ENCODE measurements around the gene CD8B.

CD8B gene

DNA sequence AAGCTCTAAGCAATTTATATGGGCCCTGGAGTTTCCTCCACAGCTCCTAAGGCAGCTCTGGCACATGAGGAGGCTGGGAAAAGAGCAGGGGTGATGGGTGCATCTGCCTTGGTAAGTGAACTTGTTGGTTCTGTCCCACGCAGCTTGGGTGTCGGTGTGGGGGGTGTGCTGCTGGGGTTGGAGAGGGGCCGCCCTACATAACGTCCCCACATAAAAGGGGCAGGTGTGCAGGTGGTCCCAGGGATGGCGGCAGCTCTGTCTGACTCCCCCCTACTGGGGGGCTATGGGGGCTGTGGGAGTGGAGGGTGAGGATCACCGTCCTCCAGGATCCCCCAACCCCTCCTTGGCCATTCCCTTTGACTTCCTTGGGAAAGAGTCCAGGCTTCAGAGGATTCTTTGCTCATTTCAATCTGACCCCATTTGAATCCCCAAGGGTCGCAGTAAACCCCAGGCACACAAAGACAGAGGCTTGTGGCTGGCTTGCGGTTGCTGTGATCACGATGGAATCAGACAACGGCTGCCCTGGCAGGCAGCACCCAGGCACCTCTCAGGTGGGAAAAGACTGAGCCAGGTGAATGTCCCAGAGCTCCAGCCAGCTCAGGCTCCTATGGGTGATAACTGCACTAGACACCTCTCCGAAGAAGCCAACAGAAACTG lies 36.5 kb downstream of the CD8B start:
- DNase-seq (ENCODE audit: extremely low read depth, low read depth), result no peak

DNA sequence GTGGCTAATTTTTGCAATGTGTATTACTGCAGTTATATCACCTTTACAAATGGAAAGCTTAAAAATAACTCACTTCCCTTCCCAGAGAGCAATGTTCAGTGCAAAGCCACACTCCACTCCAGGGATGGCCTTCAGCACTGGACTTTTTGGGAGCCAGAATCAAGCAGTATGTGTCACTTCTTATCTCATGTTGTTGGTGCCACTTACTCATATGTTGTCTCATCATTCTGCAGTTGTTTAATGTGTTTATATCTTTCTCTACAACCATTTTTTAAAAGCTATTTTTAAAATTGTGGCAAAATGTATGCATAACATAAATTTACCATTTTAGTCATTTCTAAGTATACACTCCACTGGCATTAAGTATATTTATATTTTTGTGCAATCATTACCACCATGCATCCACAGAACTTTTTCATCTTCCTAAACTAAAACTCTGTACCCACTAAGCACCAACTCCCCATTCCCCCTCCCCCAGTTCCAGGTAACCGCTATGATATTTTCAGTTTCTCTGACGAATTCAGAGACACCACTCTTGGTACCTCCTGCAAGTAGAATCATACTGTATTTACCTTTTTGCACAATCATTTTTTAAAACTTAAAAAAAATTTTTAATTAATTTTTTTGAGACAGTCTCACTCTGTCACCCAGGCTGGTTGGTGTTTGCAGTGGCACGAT lies 38.9 kb downstream of the CD8B start:
- DNase-seq (ENCODE audit: extremely low read depth, low read depth), result no peak
- TF ChIP-seq, protein P1, sequence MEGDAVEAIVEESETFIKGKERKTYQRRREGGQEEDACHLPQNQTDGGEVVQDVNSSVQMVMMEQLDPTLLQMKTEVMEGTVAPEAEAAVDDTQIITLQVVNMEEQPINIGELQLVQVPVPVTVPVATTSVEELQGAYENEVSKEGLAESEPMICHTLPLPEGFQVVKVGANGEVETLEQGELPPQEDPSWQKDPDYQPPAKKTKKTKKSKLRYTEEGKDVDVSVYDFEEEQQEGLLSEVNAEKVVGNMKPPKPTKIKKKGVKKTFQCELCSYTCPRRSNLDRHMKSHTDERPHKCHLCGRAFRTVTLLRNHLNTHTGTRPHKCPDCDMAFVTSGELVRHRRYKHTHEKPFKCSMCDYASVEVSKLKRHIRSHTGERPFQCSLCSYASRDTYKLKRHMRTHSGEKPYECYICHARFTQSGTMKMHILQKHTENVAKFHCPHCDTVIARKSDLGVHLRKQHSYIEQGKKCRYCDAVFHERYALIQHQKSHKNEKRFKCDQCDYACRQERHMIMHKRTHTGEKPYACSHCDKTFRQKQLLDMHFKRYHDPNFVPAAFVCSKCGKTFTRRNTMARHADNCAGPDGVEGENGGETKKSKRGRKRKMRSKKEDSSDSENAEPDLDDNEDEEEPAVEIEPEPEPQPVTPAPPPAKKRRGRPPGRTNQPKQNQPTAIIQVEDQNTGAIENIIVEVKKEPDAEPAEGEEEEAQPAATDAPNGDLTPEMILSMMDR (IDR thresholded peaks at IDR 0.05; ENCODE audit: low read depth, low read length), result no peak

More for the DNA sequence above, 36.5 kb downstream of the CD8B start:
- TF ChIP-seq, protein P1 (IDR thresholded peaks at IDR 0.05; ENCODE audit: low read depth, low read length), result no peak

DNA sequence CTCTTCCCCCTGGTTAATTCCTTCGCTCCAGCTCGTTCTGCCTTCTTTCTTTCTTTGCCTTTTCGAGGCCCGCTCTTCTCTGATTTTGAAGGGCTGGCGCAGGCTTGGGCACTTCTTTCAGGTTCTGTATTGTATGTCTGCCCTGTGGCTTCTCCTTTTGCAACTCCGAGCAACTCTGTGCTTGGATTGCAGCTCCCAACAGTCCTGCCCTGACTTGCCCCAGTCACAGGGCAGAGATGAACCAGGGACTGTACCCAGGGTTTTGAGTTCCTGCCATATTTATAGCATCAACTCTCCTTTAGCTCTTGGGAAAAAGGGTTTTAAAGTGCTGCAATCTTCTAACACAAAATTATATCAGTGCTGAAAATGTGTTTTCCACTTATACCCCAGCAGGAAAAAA lies 39.8 kb downstream of the CD8B start:
- no peak for DNase-seq (ENCODE audit: extremely low read depth, low read depth)
- TF ChIP-seq, protein P1 (IDR thresholded peaks at IDR 0.05; ENCODE audit: low read depth, low read length), result no peak

DNA sequence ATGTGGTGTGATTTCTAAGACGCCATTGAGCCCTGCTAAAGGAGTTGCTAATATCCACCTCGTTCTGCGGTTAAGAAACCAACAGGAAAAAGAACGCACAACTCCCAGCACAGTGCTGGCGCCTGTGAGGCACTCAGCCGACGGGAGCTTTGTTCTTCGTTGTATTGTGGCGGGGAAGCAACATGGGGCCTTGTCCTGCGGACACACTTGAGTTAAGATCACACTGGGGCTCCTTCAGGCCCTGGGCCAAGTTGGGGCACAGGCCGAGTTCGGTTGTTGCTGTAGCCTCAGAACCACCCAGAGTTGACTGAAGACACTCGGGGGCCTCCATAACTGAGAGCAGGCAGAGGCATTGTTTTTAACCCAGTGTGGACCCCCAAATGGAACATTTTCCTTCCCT lies 40.4 kb downstream of the CD8B start:
- DNase-seq (ENCODE audit: extremely low read depth, low read depth), result no peak
- TF ChIP-seq, protein P1 (IDR thresholded peaks at IDR 0.05; ENCODE audit: low read depth, low read length), result no peak

DNA sequence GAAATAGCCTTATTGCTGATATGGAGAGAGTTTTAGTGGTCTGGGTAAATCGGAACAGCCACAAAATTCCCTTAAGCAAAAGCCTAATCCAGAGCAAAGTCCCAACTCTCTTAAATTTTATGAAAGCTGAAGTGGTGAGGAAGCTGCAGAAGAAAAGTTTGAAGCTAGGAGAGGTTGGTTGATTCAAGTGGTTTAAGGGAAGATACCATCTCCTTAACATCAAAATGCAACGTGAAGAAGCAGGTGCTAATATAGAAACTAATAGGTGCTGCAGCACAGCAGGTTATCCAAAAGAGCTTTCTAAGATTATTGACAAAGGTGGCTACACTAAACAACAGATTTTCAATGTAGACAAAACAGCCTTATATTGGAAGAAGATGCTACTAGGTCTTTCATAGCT lies 42.7 kb downstream of the CD8B start:
- TF ChIP-seq, protein P1 (IDR thresholded peaks at IDR 0.05; ENCODE audit: low read depth, low read length), result no peak

DNA sequence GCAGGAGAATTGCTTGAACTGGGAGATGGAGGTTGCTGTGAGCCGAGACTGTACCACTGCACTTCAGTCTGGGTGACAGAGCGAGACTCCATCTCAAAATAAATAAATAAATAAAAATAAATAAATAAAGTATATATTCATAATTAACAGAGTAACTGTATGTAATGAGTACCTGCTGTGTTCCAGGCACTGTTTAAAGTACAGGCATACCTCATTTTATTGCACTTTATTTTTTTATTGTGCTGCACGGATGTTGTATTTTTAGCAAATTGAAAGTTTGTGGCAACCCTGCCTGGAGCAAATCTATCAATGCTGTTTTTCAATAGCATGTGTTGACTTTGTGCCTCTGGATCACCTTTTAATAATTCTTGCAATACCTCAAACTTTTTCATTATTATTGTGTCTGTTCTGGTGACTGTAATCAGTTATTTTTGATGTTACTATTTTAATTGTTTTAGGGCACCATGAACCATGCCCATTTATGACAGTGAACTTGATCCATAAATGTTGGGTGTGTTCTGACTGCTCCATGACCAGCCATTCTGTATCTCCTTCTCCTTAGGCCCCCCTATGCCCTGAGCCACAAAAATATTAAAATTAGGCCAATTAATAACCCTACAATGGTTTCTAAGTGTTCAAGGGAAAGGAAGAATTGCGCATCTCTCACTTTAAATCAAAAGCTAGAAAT lies 43.4 kb downstream of the CD8B start:
- no peak for DNase-seq (ENCODE audit: extremely low read depth, low read depth)
- TF ChIP-seq, protein P1 (IDR thresholded peaks at IDR 0.05; ENCODE audit: low read depth, low read length), result no peak

More for the DNA sequence above, 42.7 kb downstream of the CD8B start:
- DNase-seq (ENCODE audit: extremely low read depth, low read depth), result no peak

DNA sequence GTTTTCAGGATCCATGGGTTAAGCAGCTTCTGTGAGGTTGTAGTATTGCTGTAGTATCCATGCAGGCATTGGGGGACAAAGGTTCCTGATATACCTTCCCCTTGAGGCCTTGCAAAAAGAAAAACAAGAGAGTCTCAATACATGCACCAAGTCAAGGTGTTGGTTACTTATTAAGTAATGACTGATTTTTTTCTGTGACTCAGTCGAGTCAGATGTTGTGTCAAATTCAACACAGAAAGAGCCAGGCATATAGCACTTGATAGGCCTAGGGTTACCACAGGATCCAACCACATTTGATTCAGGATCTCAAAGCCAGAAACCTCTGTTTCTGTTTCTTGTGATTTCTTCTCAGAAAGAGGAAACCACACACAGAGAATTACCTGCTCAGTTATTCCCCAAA lies 46.1 kb downstream of the CD8B start:
- TF ChIP-seq, protein P1 (IDR thresholded peaks at IDR 0.05; ENCODE audit: low read depth, low read length), result no peak
- DNase-seq (ENCODE audit: extremely low read depth, low read depth), result no peak
